Measurements from ENCODE around the gene TMEM91. TPM values are rescaled to one million over a fixed set of nuclear protein-coding genes. Genes with fewer than 3 reads are reported as not detected.

The TMEM91 gene
- total and polyA plus RNA-seq, 9 of the 15 experiments (the other 6 are each of a cell fraction or from before 2014, with no cell fraction given): 1.2 to 5.2 (median 2.7) TPM

- 80% methylated on average over 12 of the region's 12 CpGs for WGBS (ENCODE audit: insufficient coverage, low coverage, missing lambda C conversion rate)
- FAIRE-seq: no peak
Measured at GRCh38 chr19:41373993-41374392, 2.3 kb upstream of the TMEM91 start.

More at GRCh38 chr19:41373993-41374392, 2.3 kb upstream of the TMEM91 start:
- in situ Hi-C loops (cut with MboI): no loop called here
- H3K9me3 ChIP-seq (replicated peaks; ENCODE audit: control insufficient read depth, insufficient read depth, low read depth, low read length): no peaks in the 10 kb centered on the region
- TF ChIP-seq CLOCK (CRISPR knock-in tag; IDR thresholded peaks at IDR 0.05; ENCODE audit: borderline replicate concordance) (no peak), KLF10 (CRISPR knock-in tag; IDR thresholded peaks at IDR 0.05) (no peak), ZNF408 (CRISPR knock-in tag; IDR thresholded peaks at IDR 0.05; ENCODE audit: low read depth) (no peak), CEBPG (CRISPR knock-in tag; IDR thresholded peaks at IDR 0.05) (no peak), CEBPG (tag; conservative IDR thresholded peaks at IDR 0.05 in 1 of 2, IDR thresholded peaks at IDR 0.05 in 1 of 2) (no peak), NFIC (IDR thresholded peaks at IDR 0.05) (no peak), ZNF76 (CRISPR knock-in tag; IDR thresholded peaks at IDR 0.05; ENCODE audit: borderline replicate concordance) (no peak), KLF1 (tag; IDR thresholded peaks at IDR 0.05) (no peak), ZC3H11A (IDR thresholded peaks at IDR 0.05; ENCODE audit: low read depth, low read length) (no peak)
- no peak overlapping the region for H3K9ac ChIP-seq (ENCODE audit: insufficient read depth in 1 of 2, low read depth in 2 of 2, low read length in 2 of 2)
- ATAC-seq (no peak), DNase-seq (ENCODE audit: extremely low read depth in 1 of 4, low spot score in 3 of 4) (no peak)
- no TSS peak for BruUV-seq (replicated peaks)
- H3K9me1 ChIP-seq (ENCODE audit: control insufficient read depth, insufficient read depth, low read length): no peaks in the 10 kb centered on the region
- peaks cover 9% of the 10 kb centered on the region; the same call in 2 of the 3 replicates for H3K79me2 ChIP-seq (ENCODE audit: control insufficient read depth, insufficient read depth, low read length)
- peaks cover 0 to 23% of the 10 kb centered on the region in 2 experiments; a peak in 3 of 5 replicates for H3K4me1 ChIP-seq (replicated peaks in 1 of 2; ENCODE audit: control insufficient read depth in 2 of 2, insufficient read depth in 2 of 2, low read length in 2 of 2)
- no peak overlapping the region for H3K4me3 ChIP-seq
- ChIA-PET CTCF (ENCODE audit: low intra/inter-chr PET ratio) (no interaction called here), POLR2A (no interaction called here)
- H3K36me3 ChIP-seq (ENCODE audit: control insufficient read depth, insufficient read depth, low read length): 0 out of 3 replicates have a peak, but pooled peaks cover 3% of the 10 kb centered on the region
- H3K27me3 ChIP-seq (ENCODE audit: control insufficient read depth in 2 of 2, insufficient read depth in 2 of 2, low read length in 2 of 2): no peaks in the 10 kb centered on the region
- no peak overlapping the region for H3K4me2 ChIP-seq (ENCODE audit: insufficient read depth, low read length)
- no peak overlapping the region for H3K27ac ChIP-seq (ENCODE audit: extremely low read depth, low read depth, low read length)
- intact Hi-C loops (cut with micrococcal nuclease): no loop called here
- H2AFZ ChIP-seq (ENCODE audit: low read depth, low read length): no peak overlapping the region
- H4K20me1 ChIP-seq (replicated peaks; ENCODE audit: control insufficient read depth, insufficient read depth, low read length): no peaks in the 10 kb centered on the region

Data from K562 (cell line).